Neuron (in vitro differentiated cells): Measurements from ENCODE around the gene ALDOA.

Source experiments
- H2AFZ ChIP-seq: one replicate; pipeline ENCODE4 v1.6.1; 2013; ENCODE audit warnings: low read depth, mild to moderate bottlenecking, inconsistent platforms, low read length, moderate library complexity
- H3K27me3 ChIP-seq: one replicate; pipeline ENCODE4 v1.6.1; 2013; ENCODE audit warnings: low read length; ENCODE audit not compliant: insufficient read depth
- H3K36me3 ChIP-seq: one replicate; pipeline ENCODE4 v1.6.1; 2013; ENCODE audit warnings: low read length; ENCODE audit not compliant: insufficient read depth
- H3K4me1 ChIP-seq: one replicate; pipeline ENCODE4 v1.6.1; 2013; ENCODE audit warnings: low read length; ENCODE audit not compliant: insufficient read depth
- H3K4me3 ChIP-seq: 2 replicates; pipeline ENCODE4 v1.5.1; 2013; ENCODE audit warnings: mild to moderate bottlenecking, low read length, moderate library complexity
- H3K9me3 ChIP-seq: one replicate; pipeline ENCODE4 v1.6.1; 2013; ENCODE audit warnings: low read length

The ALDOA gene

GRCh38 chr16:30094541-30095165 is 29.1 kb downstream of the ALDOA start:
- no peak overlapping the region for H3K4me3 ChIP-seq
- H3K4me1 ChIP-seq: peaks cover 17% of the 10 kb centered on the region
- H2AFZ ChIP-seq: no peak overlapping the region
- peaks cover 11% of the 10 kb centered on the region for H3K9me3 ChIP-seq
- H3K27me3 ChIP-seq: no peaks in the 10 kb centered on the region
- H3K36me3 ChIP-seq: no peaks in the 10 kb centered on the region

GRCh38 chr16:30095166-30096078 is 29.9 kb downstream of the ALDOA start:
- peaks cover 11% of the 10 kb centered on the region for H3K9me3 ChIP-seq
- no peaks in the 10 kb centered on the region for H3K36me3 ChIP-seq
- no peak overlapping the region for H3K4me3 ChIP-seq
- peaks cover 17% of the 10 kb centered on the region for H3K4me1 ChIP-seq
- no peak overlapping the region for H2AFZ ChIP-seq
- no peaks in the 10 kb centered on the region for H3K27me3 ChIP-seq

DNA sequence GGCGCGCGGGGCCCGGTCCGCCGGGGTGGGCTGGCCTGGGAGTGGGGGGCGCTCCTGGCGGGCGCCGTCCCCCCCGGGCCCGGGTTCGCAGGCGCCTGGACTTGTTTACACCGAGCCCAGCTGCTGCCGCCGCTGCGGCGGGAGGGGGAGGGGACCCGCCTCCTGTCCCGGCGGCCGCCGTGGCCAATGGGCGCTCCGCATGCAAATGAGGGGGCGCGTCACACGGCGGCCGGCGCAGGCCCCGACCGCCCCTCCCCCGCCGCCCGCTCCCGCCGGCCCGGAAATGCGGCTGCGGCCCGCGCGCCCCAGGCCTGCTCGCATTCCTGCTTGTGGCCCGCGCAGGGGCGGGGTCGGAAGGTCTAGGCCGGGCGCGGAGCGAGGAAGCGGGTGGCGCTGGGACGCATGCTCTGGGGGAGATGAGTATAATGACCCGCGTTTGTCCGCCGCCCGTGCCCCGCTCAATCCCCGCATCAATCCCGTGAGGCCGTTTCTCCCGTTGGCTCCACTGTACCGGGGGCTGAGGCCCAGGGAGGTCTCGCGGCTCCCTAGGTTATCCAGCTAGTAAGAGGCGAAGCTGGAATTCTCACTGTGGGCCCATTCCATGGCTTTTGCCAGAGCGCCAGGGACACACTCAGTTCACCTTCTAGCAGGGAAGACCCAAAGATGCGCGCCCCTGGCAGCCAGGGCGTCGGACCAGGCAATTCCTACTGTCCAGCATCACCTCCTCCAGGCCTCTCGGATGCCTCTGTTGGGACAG is 30.7 kb downstream of the ALDOA start, which contains the start of gene YPEL3:
Gene YPEL3, minus strand, starts transcription at position 109 of the 757 bp plus-strand sequence. CDS start 731 bp downstream, outside the sequence.
- Histone ChIP-seq H3K36me3 (no peaks in the 10 kb centered on the region), H3K9me3 (peaks cover 11% of the 10 kb centered on the region), H3K4me1 (peaks cover 17% of the 10 kb centered on the region), H3K4me3 (no peak within 1 kb of the TSS), H3K27me3 (no peaks in the 10 kb centered on the region), H2AFZ (no peak within 1 kb of the TSS)

DNA sequence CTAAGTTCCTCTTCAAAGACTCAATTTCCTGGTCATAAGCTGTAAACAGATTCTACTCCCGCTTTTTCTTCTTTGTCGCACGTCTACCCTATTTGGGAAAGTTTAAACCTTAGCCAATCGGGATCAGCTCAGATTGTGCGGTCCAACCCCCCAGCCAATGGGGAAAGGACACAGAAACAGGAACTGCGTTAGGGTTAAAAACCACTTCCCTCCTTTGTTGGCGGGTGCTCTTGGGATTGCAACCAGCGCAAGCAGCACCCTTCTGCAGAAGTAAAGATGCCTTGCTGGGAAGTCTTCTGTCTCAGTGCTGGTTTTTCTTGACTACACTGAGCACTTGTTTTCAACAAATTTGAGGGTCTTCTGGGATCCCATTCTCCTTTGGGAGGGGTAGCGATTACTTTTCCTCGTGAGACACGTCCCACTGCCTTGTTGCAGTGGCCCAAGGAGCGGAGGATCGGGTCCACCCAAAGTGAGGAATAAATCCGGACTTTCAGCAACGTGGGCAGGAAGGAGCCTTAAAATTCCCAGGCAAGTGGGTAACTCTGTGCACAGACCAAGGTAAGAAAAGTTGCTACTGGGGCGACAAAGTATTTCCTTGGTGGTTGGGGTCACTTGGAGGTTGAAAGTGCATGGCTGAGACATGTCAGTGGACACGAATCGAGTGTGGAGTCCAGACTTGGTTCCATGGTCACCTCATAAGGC is 31.5 kb downstream of the ALDOA start:
- no peaks in the 10 kb centered on the region for H3K36me3 ChIP-seq
- H2AFZ ChIP-seq: no peak overlapping the region
- peaks cover 16% of the 10 kb centered on the region for H3K4me1 ChIP-seq
- H3K27me3 ChIP-seq: no peaks in the 10 kb centered on the region
- H3K4me3 ChIP-seq: no peak overlapping the region
- peaks cover 11% of the 10 kb centered on the region for H3K9me3 ChIP-seq

- Histone ChIP-seq H3K27me3 (no peaks in the 10 kb centered on the region), H3K36me3 (peaks cover 5% of the 10 kb centered on the region), H3K4me1 (no peaks in the 10 kb centered on the region), H3K4me3 (no peak overlapping the region), H2AFZ (no peak overlapping the region), H3K9me3 (peaks cover 2% of the 10 kb centered on the region)
Measured at GRCh38 chr16:30104090-30104489, 38.5 kb downstream of the ALDOA start.

- Histone ChIP-seq H3K27me3 (no peaks in the 10 kb centered on the region), H2AFZ (no peak overlapping the region), H3K4me1 (no peaks in the 10 kb centered on the region), H3K9me3 (peaks cover 2% of the 10 kb centered on the region), H3K36me3 (peaks cover 5% of the 10 kb centered on the region), H3K4me3 (no peak overlapping the region)
Measured at GRCh38 chr16:30104492-30104891, 38.9 kb downstream of the ALDOA start.

- Histone ChIP-seq H3K4me1 (no peaks in the 10 kb centered on the region), H3K9me3 (peaks cover under 1% of the 10 kb centered on the region), H3K36me3 (peaks cover 5% of the 10 kb centered on the region), H3K4me3 (no peak overlapping the region), H2AFZ (no peak overlapping the region), H3K27me3 (no peaks in the 10 kb centered on the region)
Measured at GRCh38 chr16:30108059-30108850, 42.7 kb downstream of the ALDOA start.

DNA sequence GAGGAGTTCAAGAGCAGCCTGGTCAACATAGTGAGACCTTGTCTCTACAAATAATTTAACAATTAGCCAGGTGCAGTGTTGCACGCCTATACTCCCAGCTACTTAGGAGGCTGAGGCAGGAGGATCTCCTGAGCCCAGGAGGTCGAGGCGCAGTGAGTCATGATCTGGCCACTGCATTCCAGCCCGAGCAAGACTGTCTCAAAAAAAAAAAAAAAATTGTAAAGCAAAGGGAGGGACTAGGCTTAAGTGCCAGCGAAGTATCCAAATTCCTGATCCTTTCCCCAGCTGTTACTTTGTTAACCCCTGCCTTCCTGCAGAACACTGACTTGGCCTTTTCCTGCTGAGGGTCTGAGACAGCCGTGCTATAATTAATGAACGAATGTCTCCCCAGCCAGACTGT is 45.1 kb downstream of the ALDOA start:
- Histone ChIP-seq H2AFZ (no peak overlapping the region), H3K4me1 (no peaks in the 10 kb centered on the region), H3K36me3 (peaks cover 8% of the 10 kb centered on the region)

GRCh38 chr16:30112197-30113030 is 46.9 kb downstream of the ALDOA start:
- Histone ChIP-seq H3K27me3 (no peaks in the 10 kb centered on the region), H3K9me3 (no peaks in the 10 kb centered on the region), H3K36me3 (peaks cover 11% of the 10 kb centered on the region), H3K4me1 (no peaks in the 10 kb centered on the region), H3K4me3 (no peak overlapping the region), H2AFZ (no peak overlapping the region)

More for the DNA sequence above, 45.1 kb downstream of the ALDOA start:
- H3K27me3 ChIP-seq: no peaks in the 10 kb centered on the region
- H3K4me3 ChIP-seq: no peak overlapping the region
- H3K9me3 ChIP-seq: no peaks in the 10 kb centered on the region

- no peak within 1 kb of the TSS for H2AFZ ChIP-seq
- H3K4me3 ChIP-seq: no peak within 1 kb of the TSS
- peaks cover 15% of the 10 kb centered on the region for H3K36me3 ChIP-seq
- H3K4me1 ChIP-seq: no peaks in the 10 kb centered on the region
- no peaks in the 10 kb centered on the region for H3K27me3 ChIP-seq
- H3K9me3 ChIP-seq: no peaks in the 10 kb centered on the region
Measured at GRCh38 chr16:30113031-30113710, 47.6 kb downstream of the ALDOA start, which contains the start of gene GDPD3. Gene GDPD3, minus strand, starts transcription at chr16:30113537. Its CDS starts 59 bp downstream, at chr16:30113478.
